Measurements from ENCODE around the gene COMMD6. TPM values are rescaled to one million over a fixed set of nuclear protein-coding genes. Genes with fewer than 3 reads are reported as not detected.

COMMD6 gene
- total and polyA plus RNA-seq, 8 donors, result 38.1 to 96.5 (median 59.2) TPM

DNA sequence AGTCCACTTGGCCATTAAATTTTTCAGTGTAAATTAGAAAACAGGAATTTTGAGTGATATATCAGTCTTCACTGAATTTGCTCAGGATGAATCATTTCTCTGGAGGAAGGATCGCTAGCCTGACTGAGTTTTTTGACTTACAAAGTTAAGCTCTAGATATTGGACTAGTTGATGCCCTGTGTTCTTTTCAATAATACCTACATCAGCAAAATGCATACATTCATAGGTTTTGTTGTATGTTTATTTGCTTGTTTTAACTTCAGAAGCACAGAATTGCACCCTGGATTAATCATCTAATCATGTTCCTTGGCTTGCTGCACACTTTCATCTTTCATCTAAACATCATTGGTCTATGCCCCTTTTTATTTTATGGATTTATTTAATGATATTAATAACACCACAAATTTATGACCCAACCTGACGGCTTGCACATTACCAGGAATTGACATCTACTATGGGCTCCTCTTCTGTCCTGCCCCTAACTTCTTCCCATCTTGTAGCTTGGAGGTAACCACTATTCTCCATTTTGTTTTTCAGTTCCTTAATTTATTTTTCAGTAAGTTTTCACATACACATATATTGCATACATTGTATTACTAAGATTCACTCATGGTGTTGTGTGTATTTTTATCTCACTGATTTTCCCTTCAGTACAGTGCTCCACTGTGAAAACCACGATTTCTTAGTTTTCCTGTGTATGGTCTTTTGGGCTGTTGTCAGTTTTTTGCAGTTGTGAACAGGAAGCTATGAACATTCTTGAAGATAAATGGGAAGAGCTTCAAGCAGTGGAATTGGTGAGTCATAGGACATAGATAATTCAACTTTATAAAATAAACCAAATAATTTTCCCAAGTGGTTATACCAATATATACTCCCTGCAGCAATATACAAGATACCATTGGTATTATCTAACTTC is 23.3 kb downstream of the COMMD6 start:
- Histone ChIP-seq H3K27me3 (no peaks in the 10 kb centered on the region), H3K36me3 (no peaks in the 10 kb centered on the region), H3K4me3 (no peak overlapping the region), H3K9me3 (no peaks in the 10 kb centered on the region), H3K27ac (no peak overlapping the region), H3K4me1 (no peaks in the 10 kb centered on the region)
- DNase-seq (no peak), ATAC-seq (no peak), FAIRE-seq (no peak)
- intact Hi-C loops (cut with DNase I), result no loop called here
- TF ChIP-seq, protein P1, sequence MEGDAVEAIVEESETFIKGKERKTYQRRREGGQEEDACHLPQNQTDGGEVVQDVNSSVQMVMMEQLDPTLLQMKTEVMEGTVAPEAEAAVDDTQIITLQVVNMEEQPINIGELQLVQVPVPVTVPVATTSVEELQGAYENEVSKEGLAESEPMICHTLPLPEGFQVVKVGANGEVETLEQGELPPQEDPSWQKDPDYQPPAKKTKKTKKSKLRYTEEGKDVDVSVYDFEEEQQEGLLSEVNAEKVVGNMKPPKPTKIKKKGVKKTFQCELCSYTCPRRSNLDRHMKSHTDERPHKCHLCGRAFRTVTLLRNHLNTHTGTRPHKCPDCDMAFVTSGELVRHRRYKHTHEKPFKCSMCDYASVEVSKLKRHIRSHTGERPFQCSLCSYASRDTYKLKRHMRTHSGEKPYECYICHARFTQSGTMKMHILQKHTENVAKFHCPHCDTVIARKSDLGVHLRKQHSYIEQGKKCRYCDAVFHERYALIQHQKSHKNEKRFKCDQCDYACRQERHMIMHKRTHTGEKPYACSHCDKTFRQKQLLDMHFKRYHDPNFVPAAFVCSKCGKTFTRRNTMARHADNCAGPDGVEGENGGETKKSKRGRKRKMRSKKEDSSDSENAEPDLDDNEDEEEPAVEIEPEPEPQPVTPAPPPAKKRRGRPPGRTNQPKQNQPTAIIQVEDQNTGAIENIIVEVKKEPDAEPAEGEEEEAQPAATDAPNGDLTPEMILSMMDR (IDR thresholded peaks at IDR 0.05), result no peak
- 84 to 88% methylated on average over 3 of the region's 3 CpGs for WGBS, 2 donors

DNA sequence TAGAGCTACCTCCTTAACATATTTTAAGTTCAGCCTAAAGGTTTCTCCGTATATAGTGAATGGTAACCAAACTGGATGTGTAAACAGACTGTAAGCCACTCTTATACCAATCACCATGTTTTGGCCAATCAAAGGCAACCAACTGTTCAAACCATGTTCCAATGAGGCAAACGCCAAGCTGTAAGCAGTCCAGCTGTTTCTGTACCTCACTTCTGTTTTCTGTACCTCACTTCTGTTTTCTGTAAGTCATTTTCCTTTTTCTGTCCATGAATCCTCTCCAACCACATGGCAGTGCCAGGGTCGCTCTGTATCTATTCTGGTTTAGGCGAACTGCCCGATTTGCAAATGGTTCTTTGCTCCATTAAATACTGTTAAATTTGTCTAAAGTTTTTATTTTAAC is 24.4 kb downstream of the COMMD6 start:
- ATAC-seq, result peak in 1 of 4 donors; percentile 22
- TF ChIP-seq, protein P1 (IDR thresholded peaks at IDR 0.05), result no peak
- H3K4me1 ChIP-seq, result no peaks in the 10 kb centered on the region
- FAIRE-seq, result no peak
- 89% methylated on average over 5 of the region's 5 CpGs for WGBS, 2 donors
- H3K9me3 ChIP-seq, result no peaks in the 10 kb centered on the region
- no peak for DNase-seq
- intact Hi-C loops (cut with DNase I), result no loop called here
- no peaks in the 10 kb centered on the region for H3K36me3 ChIP-seq
- H3K27ac ChIP-seq, result no peak overlapping the region
- H3K4me3 ChIP-seq, result no peak overlapping the region
- no peaks in the 10 kb centered on the region for H3K27me3 ChIP-seq

DNA sequence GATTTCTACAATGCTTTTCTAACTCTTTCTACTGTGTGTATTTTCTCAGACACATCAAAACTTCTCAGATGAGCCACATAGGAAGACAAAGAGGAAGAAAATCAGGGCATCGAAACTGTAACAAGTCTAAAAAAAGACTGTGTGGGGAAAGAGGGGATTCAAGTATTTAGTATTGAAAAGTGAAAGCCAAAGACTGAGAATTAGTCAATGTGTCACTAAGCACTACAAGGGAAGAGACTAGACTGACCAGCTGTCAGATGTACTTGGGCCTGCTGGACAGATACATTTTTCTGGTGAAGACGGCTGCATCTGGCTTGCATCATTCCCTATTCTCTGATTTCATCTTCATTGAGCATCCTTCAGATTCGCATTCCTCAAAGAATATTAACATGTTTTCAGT is 25.4 kb downstream of the COMMD6 start:
- 83 to 88% methylated on average over 3 of the region's 3 CpGs for WGBS, 2 donors
- no peak for FAIRE-seq

DNA sequence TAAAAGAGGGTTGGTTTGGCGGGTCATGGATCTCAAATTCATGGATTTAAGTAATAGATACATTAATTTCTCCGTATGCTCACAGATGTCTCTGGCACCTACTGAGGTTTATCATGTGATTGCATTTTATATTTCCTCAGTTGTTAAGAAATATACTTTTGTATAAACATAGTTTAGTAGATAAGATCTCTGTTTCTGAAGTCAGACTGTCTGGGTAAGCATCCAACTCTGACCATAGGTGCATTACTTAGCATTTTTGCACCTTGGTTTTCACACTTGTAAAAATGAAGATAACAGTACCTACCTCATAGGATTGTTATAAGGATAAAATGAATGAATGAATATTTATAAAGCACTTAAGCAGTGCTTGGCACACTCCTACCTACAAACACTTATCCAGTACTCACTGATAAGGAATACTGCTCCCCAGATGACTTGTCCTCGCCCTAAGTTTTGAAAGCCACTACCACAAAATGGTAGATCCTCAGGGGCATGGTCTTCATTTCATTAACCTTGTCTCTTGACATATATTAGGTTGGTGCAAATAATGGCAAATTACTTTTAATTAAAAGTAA is 26.5 kb downstream of the COMMD6 start:
- Histone ChIP-seq H3K9me3 (no peaks in the 10 kb centered on the region), H3K27me3 (no peaks in the 10 kb centered on the region), H3K27ac (no peak overlapping the region), H3K4me1 (no peaks in the 10 kb centered on the region), H3K36me3 (no peaks in the 10 kb centered on the region), H3K4me3 (no peak overlapping the region)
- ATAC-seq (no peak), DNase-seq (no peak), FAIRE-seq (no peak)
- TF ChIP-seq, protein P1 (IDR thresholded peaks at IDR 0.05), result no peak
- intact Hi-C loops (cut with DNase I), result no loop called here
- 89 to 90% methylated on average over 3 of the region's 3 CpGs for WGBS, 2 donors

More for the DNA sequence above, 25.4 kb downstream of the COMMD6 start:
- Histone ChIP-seq H3K4me3 (no peak overlapping the region), H3K27me3 (no peaks in the 10 kb centered on the region), H3K9me3 (no peaks in the 10 kb centered on the region), H3K27ac (no peak overlapping the region), H3K4me1 (no peaks in the 10 kb centered on the region), H3K36me3 (no peaks in the 10 kb centered on the region)
- no peak for DNase-seq
- peak in 2 of 4 donors; percentile 30 to 52 for ATAC-seq
- intact Hi-C loops (cut with DNase I), result no loop called here
- TF ChIP-seq, protein P1 (IDR thresholded peaks at IDR 0.05), result no peak

Data from pancreas (tissue), 10 donors.